Neural progenitor cell (in vitro differentiated cells): ENCODE data around the gene RREB1. TPM values are rescaled to one million over a fixed set of nuclear protein-coding genes. Genes with fewer than 3 reads are reported as not detected.

ENCODE experiments used
- DNase-seq: peaks from one replicate; pipeline ENCODE4 v3.0.0-alpha.2; 2016; ENCODE audit warnings: low spot score
- H2AFZ ChIP-seq: fragments of 200-600 bp; sonication (generic); replicated peaks from 2 replicates; pipeline ENCODE4 v1.6.1; 2016; ENCODE audit warnings: antibody characterized with exemption
- H3F3A ChIP-seq: fragments of 200-600 bp; sonication (generic); 2 replicates; pipeline ENCODE4 v1.6.1; 2016; ENCODE audit warnings: antibody characterized with exemption, low read depth
- H3K27ac ChIP-seq: fragments of 200-600 bp; sonication (generic); 2 replicates; pipeline ENCODE4 v1.5.1; 2016; ENCODE audit warnings: mild to moderate bottlenecking
- H3K27me3 ChIP-seq: fragments of 200-600 bp; sonication (generic); 2 replicates; pipeline ENCODE4 v1.6.1; 2016; ENCODE audit warnings: mild to moderate bottlenecking, moderate library complexity
- H3K36me3 ChIP-seq: fragments of 200-600 bp; sonication (generic); 2 replicates; pipeline ENCODE4 v1.5.1; 2016
- H3K4me1 ChIP-seq: fragments of 200-600 bp; sonication (generic); 2 replicates; pipeline ENCODE4 v1.6.1; 2016; ENCODE audit warnings: mixed run types
- H3K4me2 ChIP-seq: fragments of 200-600 bp; sonication (generic); 2 replicates; pipeline ENCODE4 v1.6.1; 2016
- H3K4me3 ChIP-seq: fragments of 200-600 bp; sonication (generic); 2 replicates; pipeline ENCODE4 v1.5.1; 2016
- H3K79me2 ChIP-seq: fragments of 200-600 bp; sonication (generic); 2 replicates; pipeline ENCODE4 v1.6.1; 2016; ENCODE audit warnings: low read depth
- H3K9ac ChIP-seq: fragments of 200-600 bp; sonication (generic); 2 replicates; pipeline ENCODE4 v1.6.1; 2016
- H3K9me3 ChIP-seq: fragments of 200-600 bp; sonication (generic); 2 replicates; pipeline ENCODE4 v1.5.1; 2016; ENCODE audit warnings: low read depth
- H4K20me1 ChIP-seq: fragments of 200-600 bp; sonication (generic); 2 replicates; pipeline ENCODE4 v1.6.1; 2016; ENCODE audit warnings: low read depth
- H3K27ac Mint-ChIP-seq: 3 replicates; pipeline ENCODE4 v1.8.0; 2021; ENCODE audit warnings: mixed read lengths
- H3K27me3 Mint-ChIP-seq: 2 replicates; pipeline ENCODE4 v1.8.0; 2022; ENCODE audit warnings: low read depth, mild to moderate bottlenecking, inconsistent platforms, moderate library complexity, mixed read lengths; ENCODE audit not compliant: insufficient read depth
- H3K36me3 Mint-ChIP-seq: 3 replicates; pipeline ENCODE4 v1.8.0; 2021; ENCODE audit warnings: mixed read lengths
- H3K4me1 Mint-ChIP-seq: 3 replicates; pipeline ENCODE4 v1.8.0; 2021; ENCODE audit warnings: mixed read lengths
- H3K4me3 Mint-ChIP-seq: 3 replicates; pipeline ENCODE4 v1.8.0; 2021; ENCODE audit warnings: mild to moderate bottlenecking, moderate library complexity, mixed read lengths
- H3K9me3 Mint-ChIP-seq: 3 replicates; pipeline ENCODE4 v1.8.0; 2020; ENCODE audit warnings: mixed read lengths
- EZH2 ChIP-seq: fragments of 200-600 bp; sonication (generic); IDR thresholded peaks from 2 replicates; pipeline ENCODE4 v1.6.1; 2017; ENCODE audit warnings: antibody characterized with exemption, mild to moderate bottlenecking, moderate library complexity
- EZH2phosphoT487 ChIP-seq: fragments of 200-600 bp; sonication (generic); IDR thresholded peaks from 2 replicates; pipeline ENCODE4 v1.6.1; 2017; ENCODE audit warnings: antibody characterized with exemption
- total RNA-seq: library from RNA; depleted of rRNA; stranded (reverse); fragments of >200 nt; gene quantifications from 2 replicates; pipeline ENCODE4 v1.2.3, GENCODE V29; 2015; ENCODE audit warnings: low replicate concordance
- TF ChIP-seq, protein P1 (sequence below): fragments of 200-600 bp; sonication (generic); IDR thresholded peaks from 2 replicates; pipeline ENCODE4 v1.5.1; 2017; ENCODE audit warnings: antibody characterized with exemption, mild to moderate bottlenecking

The RREB1 gene
- total RNA-seq, 1 donor from 2014 or later = 12.1 TPM

GRCh38 chr6:7147051-7147671, 39.4 kb downstream of the RREB1 start:
- Mint-ChIP-seq H3K36me3 (no peaks in the 10 kb centered on the region), H3K4me1 (peaks cover 64% of the 10 kb centered on the region), H3K9me3 (no peaks in the 10 kb centered on the region), H3K27me3 (peaks cover 4% of the 10 kb centered on the region), H3K27ac (peak overlapping the region; percentile 35), H3K4me3 (no peak overlapping the region)
- H3K9me3 ChIP-seq = no peaks in the 10 kb centered on the region
- DNase-seq = peak; percentile 75
- peak overlapping the region; percentile 71 for H3K4me2 ChIP-seq
- H3K79me2 ChIP-seq = peaks cover 53% of the 10 kb centered on the region
- no peak overlapping the region for H2AFZ ChIP-seq
- TF ChIP-seq EZH2 = no peak
- peak; percentile 73 for TF ChIP-seq EZH2phosphoT487
- H3K4me1 ChIP-seq = peaks cover 71% of the 10 kb centered on the region
- peaks cover 14% of the 10 kb centered on the region for H3F3A ChIP-seq
- H3K27ac ChIP-seq = peak overlapping the region; percentile 70
- peaks cover 12% of the 10 kb centered on the region for H4K20me1 ChIP-seq
- no peaks in the 10 kb centered on the region for H3K36me3 ChIP-seq
- H3K9ac ChIP-seq = no peak overlapping the region
- no peaks in the 10 kb centered on the region for H3K27me3 ChIP-seq
- H3K4me3 ChIP-seq = peak overlapping the region; percentile 13

- Histone ChIP-seq H3K9ac (no peak overlapping the region), H4K20me1 (peaks cover 14% of the 10 kb centered on the region), H3F3A (peaks cover 14% of the 10 kb centered on the region), H3K36me3 (no peaks in the 10 kb centered on the region), H3K27ac (peak overlapping the region; percentile 15), H3K4me1 (peaks cover 66% of the 10 kb centered on the region), H3K27me3 (no peaks in the 10 kb centered on the region), H3K79me2 (peaks cover 49% of the 10 kb centered on the region), H3K4me2 (peak overlapping the region; percentile 71), H2AFZ (no peak overlapping the region), H3K9me3 (no peaks in the 10 kb centered on the region), H3K4me3 (no peak overlapping the region)
- Mint-ChIP-seq H3K36me3 (no peaks in the 10 kb centered on the region), H3K4me3 (no peak overlapping the region), H3K4me1 (peaks cover 64% of the 10 kb centered on the region), H3K27ac (no peak overlapping the region), H3K9me3 (no peaks in the 10 kb centered on the region), H3K27me3 (peaks cover 1% of the 10 kb centered on the region)
- no peak for TF ChIP-seq EZH2phosphoT487
- TF ChIP-seq, protein P1, sequence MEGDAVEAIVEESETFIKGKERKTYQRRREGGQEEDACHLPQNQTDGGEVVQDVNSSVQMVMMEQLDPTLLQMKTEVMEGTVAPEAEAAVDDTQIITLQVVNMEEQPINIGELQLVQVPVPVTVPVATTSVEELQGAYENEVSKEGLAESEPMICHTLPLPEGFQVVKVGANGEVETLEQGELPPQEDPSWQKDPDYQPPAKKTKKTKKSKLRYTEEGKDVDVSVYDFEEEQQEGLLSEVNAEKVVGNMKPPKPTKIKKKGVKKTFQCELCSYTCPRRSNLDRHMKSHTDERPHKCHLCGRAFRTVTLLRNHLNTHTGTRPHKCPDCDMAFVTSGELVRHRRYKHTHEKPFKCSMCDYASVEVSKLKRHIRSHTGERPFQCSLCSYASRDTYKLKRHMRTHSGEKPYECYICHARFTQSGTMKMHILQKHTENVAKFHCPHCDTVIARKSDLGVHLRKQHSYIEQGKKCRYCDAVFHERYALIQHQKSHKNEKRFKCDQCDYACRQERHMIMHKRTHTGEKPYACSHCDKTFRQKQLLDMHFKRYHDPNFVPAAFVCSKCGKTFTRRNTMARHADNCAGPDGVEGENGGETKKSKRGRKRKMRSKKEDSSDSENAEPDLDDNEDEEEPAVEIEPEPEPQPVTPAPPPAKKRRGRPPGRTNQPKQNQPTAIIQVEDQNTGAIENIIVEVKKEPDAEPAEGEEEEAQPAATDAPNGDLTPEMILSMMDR = no peak
- TF ChIP-seq EZH2 = no peak
- no peak for DNase-seq
Observed at GRCh38 chr6:7148100-7148822, 40.5 kb downstream of the RREB1 start.

DNA sequence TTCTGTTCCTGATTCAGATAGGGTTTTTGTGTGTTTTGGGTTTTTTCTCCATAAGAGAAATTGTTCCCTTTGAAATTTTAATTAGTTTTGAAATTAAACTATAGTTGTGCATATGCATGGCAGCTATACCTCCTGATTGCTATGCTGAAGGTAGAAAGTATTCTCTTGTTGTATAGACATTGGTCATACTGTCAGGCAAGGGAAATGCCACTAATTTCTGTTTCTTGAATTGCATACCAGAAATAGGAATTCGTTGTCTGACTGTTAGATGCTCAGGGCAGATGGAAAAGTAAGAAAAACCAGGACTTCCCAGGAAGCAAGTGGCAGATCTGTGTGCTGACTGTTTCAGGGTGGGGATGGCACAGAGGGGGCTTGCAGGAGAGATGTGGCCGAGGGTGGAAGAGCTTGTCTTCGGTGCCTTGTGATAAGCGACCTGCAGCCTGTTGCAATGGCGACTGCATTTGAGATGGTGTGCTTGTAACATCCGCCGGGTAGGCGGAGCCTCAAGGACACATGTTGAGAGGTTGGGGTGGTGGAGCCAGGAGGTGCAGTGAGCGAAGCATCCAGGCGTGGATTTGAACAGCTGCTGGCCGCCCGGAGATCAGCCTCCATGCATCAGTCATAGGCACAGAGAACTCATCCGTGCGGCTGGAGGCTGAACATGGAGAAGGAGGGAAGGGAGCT, 42.8 kb downstream of the RREB1 start:
- H3K27ac ChIP-seq = no peak overlapping the region
- peak overlapping the region; percentile 42 for H3K4me3 Mint-ChIP-seq
- no peak overlapping the region for H3K9ac ChIP-seq
- H3K9me3 Mint-ChIP-seq = no peaks in the 10 kb centered on the region
- H3K27me3 ChIP-seq = peaks cover 18% of the 10 kb centered on the region
- peaks cover 45% of the 10 kb centered on the region for H3K4me1 ChIP-seq
- no peaks in the 10 kb centered on the region for H3K27me3 Mint-ChIP-seq
- TF ChIP-seq, protein P1 = no peak
- TF ChIP-seq EZH2phosphoT487 (no peak), EZH2 (no peak)
- H3K27ac Mint-ChIP-seq = peak overlapping the region; percentile 17
- no peaks in the 10 kb centered on the region for H3K36me3 Mint-ChIP-seq
- peaks cover 36% of the 10 kb centered on the region for H4K20me1 ChIP-seq
- H3K4me2 ChIP-seq = peak overlapping the region; percentile 40
- H3K4me1 Mint-ChIP-seq = peaks cover 69% of the 10 kb centered on the region
- H2AFZ ChIP-seq = peak overlapping the region; percentile 67
- H3K79me2 ChIP-seq = peaks cover 40% of the 10 kb centered on the region
- peaks cover 14% of the 10 kb centered on the region for H3F3A ChIP-seq
- H3K9me3 ChIP-seq = no peaks in the 10 kb centered on the region
- no peaks in the 10 kb centered on the region for H3K36me3 ChIP-seq
- peak; percentile 68 for DNase-seq
- no peak overlapping the region for H3K4me3 ChIP-seq
